ENCODE data around the gene TSPAN2.
"Not testable (repeated sequence)": the region's sequence is repeated elsewhere in the genome, so short reads cannot be mapped to it uniquely, and the experiment has no call there.

Gene TSPAN2

DNA sequence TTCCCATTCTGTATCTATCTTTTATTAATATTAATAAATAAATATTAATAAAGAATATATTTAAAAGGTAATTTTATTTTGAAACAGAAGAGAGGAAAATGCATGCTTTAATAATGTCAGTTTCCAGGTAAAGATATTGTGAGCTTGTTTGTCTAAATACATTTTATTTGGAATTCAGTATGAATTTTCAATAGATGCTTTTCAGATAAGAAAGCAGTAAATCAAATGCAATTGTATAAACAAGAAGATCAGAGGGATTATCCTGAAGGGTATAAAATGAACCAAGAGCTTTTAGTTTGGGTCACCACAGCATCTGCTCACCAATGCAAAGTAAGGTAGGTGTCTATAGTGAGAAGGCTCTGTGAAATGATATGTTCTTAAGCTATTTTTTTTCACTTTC, 59.8 kb downstream of the TSPAN2 start, which contains the start of gene TSHB:
TSS of gene TSHB (plus strand) at position 301 of the 400 bp plus-strand sequence. CDS start 3,537 bp downstream, outside the sequence.
- H4K20me1 ChIP-seq (ENCODE audit: low read depth, low read length), result no peaks in the 10 kb centered on the region
- no peak within 1 kb of the TSS for H3K9ac ChIP-seq (ENCODE audit: low read length)
- no peak within 1 kb of the TSS for H3K4me2 ChIP-seq (ENCODE audit: low read depth, low read length, poor library complexity, severe bottlenecking)

DNA sequence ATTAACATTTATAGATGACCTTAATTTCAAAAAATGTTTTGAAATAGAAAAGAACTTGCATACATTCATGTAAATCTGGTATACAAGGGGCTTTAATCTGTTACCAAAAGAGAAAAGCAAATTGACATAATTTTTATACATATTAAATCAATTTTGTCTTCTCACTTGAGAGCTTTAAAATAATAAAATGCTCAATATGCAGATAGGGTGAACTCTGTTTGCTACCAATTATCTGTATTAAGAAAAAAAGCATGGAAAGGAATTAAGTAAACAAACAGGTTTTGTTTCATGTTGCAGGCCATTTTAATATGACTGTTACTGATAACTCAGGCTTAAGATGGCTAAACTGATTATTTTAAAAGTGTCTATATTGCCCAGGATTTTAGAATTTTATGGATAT, 65.7 kb downstream of the TSPAN2 start:
- Histone ChIP-seq H3K9ac (ENCODE audit: low read length) (no peak overlapping the region), H3K9me2 (replicated peaks; ENCODE audit: insufficient read depth, low read length) (no peaks in the 10 kb centered on the region), H4K20me1 (ENCODE audit: low read depth, low read length) (no peaks in the 10 kb centered on the region), H3K79me2 (ENCODE audit: insufficient read depth, low read length) (no peaks in the 10 kb centered on the region), H3K27me3 (ENCODE audit: low read length) (no peaks in the 10 kb centered on the region), H2AFZ (ENCODE audit: low read depth, low read length, severe bottlenecking) (no peak overlapping the region), H3K4me2 (ENCODE audit: low read depth, low read length, poor library complexity, severe bottlenecking) (no peak overlapping the region), H3K27ac (ENCODE audit: low read depth, low read length) (no peak overlapping the region), H3F3A (ENCODE audit: insufficient read depth) (no peaks in the 10 kb centered on the region), H3K4me3 (ENCODE audit: insufficient read depth, low read length, poor library complexity, severe bottlenecking) (no peak overlapping the region), H3K36me3 (ENCODE audit: low read length) (no peaks in the 10 kb centered on the region), H3K9me3 (ENCODE audit: insufficient read depth, low read length) (no peaks in the 10 kb centered on the region)
- TF ChIP-seq, protein P1, sequence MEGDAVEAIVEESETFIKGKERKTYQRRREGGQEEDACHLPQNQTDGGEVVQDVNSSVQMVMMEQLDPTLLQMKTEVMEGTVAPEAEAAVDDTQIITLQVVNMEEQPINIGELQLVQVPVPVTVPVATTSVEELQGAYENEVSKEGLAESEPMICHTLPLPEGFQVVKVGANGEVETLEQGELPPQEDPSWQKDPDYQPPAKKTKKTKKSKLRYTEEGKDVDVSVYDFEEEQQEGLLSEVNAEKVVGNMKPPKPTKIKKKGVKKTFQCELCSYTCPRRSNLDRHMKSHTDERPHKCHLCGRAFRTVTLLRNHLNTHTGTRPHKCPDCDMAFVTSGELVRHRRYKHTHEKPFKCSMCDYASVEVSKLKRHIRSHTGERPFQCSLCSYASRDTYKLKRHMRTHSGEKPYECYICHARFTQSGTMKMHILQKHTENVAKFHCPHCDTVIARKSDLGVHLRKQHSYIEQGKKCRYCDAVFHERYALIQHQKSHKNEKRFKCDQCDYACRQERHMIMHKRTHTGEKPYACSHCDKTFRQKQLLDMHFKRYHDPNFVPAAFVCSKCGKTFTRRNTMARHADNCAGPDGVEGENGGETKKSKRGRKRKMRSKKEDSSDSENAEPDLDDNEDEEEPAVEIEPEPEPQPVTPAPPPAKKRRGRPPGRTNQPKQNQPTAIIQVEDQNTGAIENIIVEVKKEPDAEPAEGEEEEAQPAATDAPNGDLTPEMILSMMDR (IDR thresholded peaks at IDR 0.05; ENCODE audit: insufficient read depth, low read length, poor library complexity, severe bottlenecking), result no peak
- no peak for TF ChIP-seq EZH2phosphoT487 (conservative IDR thresholded peaks at IDR 0.05; ENCODE audit: low read length)

More for the DNA sequence above, 59.8 kb downstream of the TSPAN2 start, which contains the start of gene TSHB:
- H3K27ac ChIP-seq (ENCODE audit: low read depth, low read length), result no peak within 1 kb of the TSS
- H3K9me3 ChIP-seq (ENCODE audit: insufficient read depth, low read length), result no peaks in the 10 kb centered on the region
- H3K79me2 ChIP-seq (ENCODE audit: insufficient read depth, low read length), result no peaks in the 10 kb centered on the region
- H3K36me3 ChIP-seq (ENCODE audit: low read length), result no peaks in the 10 kb centered on the region
- TF ChIP-seq, protein P1 (IDR thresholded peaks at IDR 0.05; ENCODE audit: insufficient read depth, low read length, poor library complexity, severe bottlenecking), result no peak
- no peak for TF ChIP-seq EZH2phosphoT487 (conservative IDR thresholded peaks at IDR 0.05; ENCODE audit: low read length)
- no peaks in the 10 kb centered on the region for H3K9me2 ChIP-seq (replicated peaks; ENCODE audit: insufficient read depth, low read length)
- H2AFZ ChIP-seq (ENCODE audit: low read depth, low read length, severe bottlenecking), result no peak within 1 kb of the TSS
- no peak within 1 kb of the TSS for H3K4me3 ChIP-seq (ENCODE audit: insufficient read depth, low read length, poor library complexity, severe bottlenecking)
- no peaks in the 10 kb centered on the region for H3F3A ChIP-seq (ENCODE audit: insufficient read depth)
- no peaks in the 10 kb centered on the region for H3K27me3 ChIP-seq (ENCODE audit: low read length)

DNA sequence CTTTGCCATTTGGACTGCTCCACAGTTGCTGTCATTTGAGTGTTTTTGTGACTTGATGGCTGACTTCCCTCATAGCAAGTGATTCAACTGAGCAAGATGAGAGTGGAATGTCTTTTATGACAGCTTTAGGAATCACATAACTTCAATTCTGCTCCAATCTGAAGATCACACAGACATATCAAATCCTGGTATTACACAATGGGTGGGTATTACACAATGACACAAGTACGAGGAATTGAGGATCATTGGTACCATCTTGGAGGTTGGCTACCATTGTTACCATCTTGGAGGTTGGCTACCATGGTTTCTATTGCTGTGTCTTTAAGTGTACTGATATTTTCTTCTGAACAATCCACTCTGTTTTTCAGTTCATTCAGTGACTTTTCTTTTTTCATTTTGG, 68.2 kb downstream of the TSPAN2 start:
- Histone ChIP-seq H3K9ac (ENCODE audit: low read length) (no peak overlapping the region), H3K27ac (ENCODE audit: low read depth, low read length) (no peak overlapping the region), H3K9me2 (replicated peaks; ENCODE audit: insufficient read depth, low read length) (no peaks in the 10 kb centered on the region), H3K79me2 (ENCODE audit: insufficient read depth, low read length) (no peaks in the 10 kb centered on the region), H3K27me3 (ENCODE audit: low read length) (no peaks in the 10 kb centered on the region), H3F3A (ENCODE audit: insufficient read depth) (no peaks in the 10 kb centered on the region), H4K20me1 (ENCODE audit: low read depth, low read length) (no peaks in the 10 kb centered on the region), H2AFZ (ENCODE audit: low read depth, low read length, severe bottlenecking) (no peak overlapping the region), H3K36me3 (ENCODE audit: low read length) (no peaks in the 10 kb centered on the region), H3K4me3 (ENCODE audit: insufficient read depth, low read length, poor library complexity, severe bottlenecking) (no peak overlapping the region), H3K4me2 (ENCODE audit: low read depth, low read length, poor library complexity, severe bottlenecking) (no peak overlapping the region), H3K9me3 (ENCODE audit: insufficient read depth, low read length) (no peaks in the 10 kb centered on the region)
- TF ChIP-seq EZH2phosphoT487 (conservative IDR thresholded peaks at IDR 0.05; ENCODE audit: low read length), result no peak
- TF ChIP-seq, protein P1 (IDR thresholded peaks at IDR 0.05; ENCODE audit: insufficient read depth, low read length, poor library complexity, severe bottlenecking), result no peak

DNA sequence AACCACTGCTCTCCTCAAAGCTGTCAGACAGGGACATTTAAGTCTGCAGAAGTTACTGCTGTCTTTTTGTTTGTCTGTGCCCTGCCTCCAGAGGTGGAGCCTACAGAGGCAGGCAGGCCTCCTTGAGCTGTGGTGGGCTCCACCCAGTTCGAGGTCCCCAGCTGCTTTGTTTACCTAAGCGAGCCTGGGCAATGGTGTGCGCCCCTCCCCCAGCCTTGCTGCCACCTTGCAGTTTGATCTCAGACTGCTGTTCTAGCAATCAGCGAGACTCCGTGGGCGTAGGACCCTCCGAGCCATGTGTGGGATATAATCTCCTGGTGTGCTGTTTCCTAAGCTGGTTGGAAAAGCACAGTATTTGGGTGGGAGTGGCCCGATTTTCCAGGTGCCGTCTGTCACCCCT, 69.8 kb downstream of the TSPAN2 start:
- not testable (repeated sequence) for H3K9ac ChIP-seq (ENCODE audit: low read length); H3K9me3 ChIP-seq (ENCODE audit: insufficient read depth, low read length); H4K20me1 ChIP-seq (ENCODE audit: low read depth, low read length); H3K4me3 ChIP-seq (ENCODE audit: insufficient read depth, low read length, poor library complexity, severe bottlenecking); H3K9me2 ChIP-seq (replicated peaks; ENCODE audit: insufficient read depth, low read length); H3K27ac ChIP-seq (ENCODE audit: low read depth, low read length); H3K79me2 ChIP-seq (ENCODE audit: insufficient read depth, low read length); H2AFZ ChIP-seq (ENCODE audit: low read depth, low read length, severe bottlenecking); H3F3A ChIP-seq (ENCODE audit: insufficient read depth); H3K27me3 ChIP-seq (ENCODE audit: low read length); H3K36me3 ChIP-seq (ENCODE audit: low read length); H3K4me2 ChIP-seq (ENCODE audit: low read depth, low read length, poor library complexity, severe bottlenecking)

Measured in SU-DHL-6 (cell line).